GM13976 (cell line): Measurements from ENCODE around the gene PPP1R15A.

Experiments used
- DNase-seq: peaks from one replicate; pipeline ENCODE4 v3.0.0; 2012; ENCODE audit warnings: low spot score
- CTCF ChIP-seq: IDR thresholded peaks from 2 replicates; pipeline ENCODE4 v1.5.1; 2012; ENCODE audit warnings: borderline replicate concordance, mild to moderate bottlenecking; ENCODE audit not compliant: insufficient read depth; ENCODE audit errors: extremely low read depth, missing control alignments, control extremely low read depth
- in situ Hi-C: fragments of 300-500 bp; cut with MboI; formaldehyde crosslinking; loops from one replicate; pipeline ENCODE4 v1.12.0; 2022; ENCODE audit warnings: low sequenced_read_pairs, mixed read lengths, inconsistent platforms; ENCODE audit not compliant: unreplicated experiment

Gene PPP1R15A

GRCh38 chr19:48872182-48872883 lies at the start of gene PPP1R15A:
Gene PPP1R15A, plus strand, starts transcription at chr19:48872421. Its CDS starts 813 bp downstream, at chr19:48873234.
- in situ Hi-C loops, result loop anchor here (5.0 kb wide), 1 partner anchor 100 kb away; no protein-coding TSS in a partner anchor

GRCh38 chr19:48822514-48822913 lies 49.7 kb upstream of the PPP1R15A start:
- no peak for DNase-seq
- TF ChIP-seq CTCF, result no peak

More at GRCh38 chr19:48872182-48872883, at the start of gene PPP1R15A:
- peak; percentile 98 for DNase-seq
- TF ChIP-seq CTCF, result no peak

GRCh38 chr19:48826606-48827020 lies 45.6 kb upstream of the PPP1R15A start:
- TF ChIP-seq CTCF, result no peak
- in situ Hi-C loops, result no loop called here
- no peak for DNase-seq

More at GRCh38 chr19:48822514-48822913, 49.7 kb upstream of the PPP1R15A start:
- in situ Hi-C loops, result no loop called here

GRCh38 chr19:48830088-48830487 lies 42.1 kb upstream of the PPP1R15A start:
- in situ Hi-C loops, result no loop called here
- TF ChIP-seq CTCF, result no peak
- DNase-seq, result no peak

GRCh38 chr19:48830965-48831364 lies 41.3 kb upstream of the PPP1R15A start:
- no peak for TF ChIP-seq CTCF
- in situ Hi-C loops, result no loop called here
- no peak for DNase-seq

GRCh38 chr19:48833049-48833448 lies 39.2 kb upstream of the PPP1R15A start:
- in situ Hi-C loops, result no loop called here
- no peak for TF ChIP-seq CTCF
- DNase-seq, result no peak
